NT2/D1 (cell line): ENCODE measurements around the gene PEF1.

Source experiments
- SUZ12 ChIP-seq: IDR thresholded peaks from 2 replicates; pipeline ENCODE4 v1.6.1; 2011; ENCODE audit not compliant: insufficient read length, insufficient read depth; ENCODE audit errors: extremely low read depth
- YY1 ChIP-seq: IDR thresholded peaks from 2 replicates; pipeline ENCODE4 v1.6.1; 2011; ENCODE audit not compliant: insufficient read length, insufficient read depth
- ZNF274 ChIP-seq: IDR thresholded peaks from 2 replicates; pipeline ENCODE4 v1.6.1; 2011; ENCODE audit warnings: mild to moderate bottlenecking, low read depth, low read length

- TF ChIP-seq YY1: no peak
- TF ChIP-seq SUZ12: no peak
- TF ChIP-seq ZNF274: no peak
These were observed 36.7 kb upstream of the PEF1 start for GRCh38 chr1:31681415-31681814.
